Measurements from ENCODE around the gene FLYWCH2.

- TF ChIP-seq BRD4 (IDR thresholded peaks at IDR 0.05) (peak; percentile 56; the same call in 1 of the 2 replicates), REST (IDR thresholded peaks at IDR 0.05; ENCODE audit: borderline replicate concordance) (peak; percentile 95), REST (CRISPR knock-in tag; IDR thresholded peaks at IDR 0.05; ENCODE audit: low read depth) (peak; percentile 85), ZNF740 (CRISPR knock-in tag; IDR thresholded peaks at IDR 0.05) (no peak), ZNF740 (tag; IDR thresholded peaks at IDR 0.05) (no peak), ZHX1 (conservative IDR thresholded peaks at IDR 0.05; ENCODE audit: low read length) (no peak), RBM39 (optimal IDR thresholded peaks at IDR 0.05; ENCODE audit: low read depth, low read length) (no peak)
Measured at GRCh38 chr16:2867987-2868789, 14.8 kb upstream of the FLYWCH2 start.
